IMR-90 (cell line): ENCODE data around the gene ADAMTS20. TPM values are rescaled to one million over a fixed set of nuclear protein-coding genes. Genes with fewer than 3 reads are reported as not detected.

Experiments used
- ATAC-seq: fragments of 200-7000 bp; cut with Tn5 transposase; 2 replicates; pipeline ENCODE4 v1.9.1; 2020; ENCODE audit warnings: low read depth, mild to moderate bottlenecking, moderate library complexity
- BruUV-seq: library from RNA; stranded (reverse); fragments of 400-500 nt; replicated peaks from 2 replicates; lab custom pipeline; 2021; lab: Mats Ljungman, UMichigan
- CTCF ChIA-PET: fragments of 300-600 bp; formaldehyde crosslinking; extraction: SDS; loops from one replicate; lab custom pipeline; 2021; ENCODE audit warnings: antibody characterized with exemption; lab: Yijun Ruan, JAX
- POLR2A ChIA-PET: fragments of 300-600 bp; sonication (Branson Sonifier 250); formaldehyde crosslinking; loops from one replicate; lab custom pipeline; 2022; ENCODE audit warnings: antibody characterized with exemption; ENCODE audit not compliant: unreplicated experiment; lab: Charles Lee
- DNase-seq: peaks from one replicate; pipeline ENCODE4 v3.0.0; 2013
- H2AFZ ChIP-seq: replicated peaks from 2 replicates; pipeline ENCODE3; 2013; ENCODE audit warnings: low read length, mild to moderate bottlenecking; ENCODE audit not compliant: poor library complexity
- H2AK5ac ChIP-seq: 2 replicates; pipeline ENCODE4 v1.6.1; 2013; ENCODE audit warnings: low read depth, low read length, inconsistent platforms
- H2AK9ac ChIP-seq: replicated peaks from 2 replicates; pipeline ENCODE3; 2013; ENCODE audit warnings: mild to moderate bottlenecking, low read depth, low read length, moderate library complexity; ENCODE audit not compliant: poor library complexity
- H2BK120ac ChIP-seq: 2 replicates; pipeline ENCODE4 v1.6.1; 2013; ENCODE audit warnings: low read depth, low read length, inconsistent platforms
- H2BK15ac ChIP-seq: 3 replicates; pipeline ENCODE4 v1.6.1; 2013; ENCODE audit warnings: low read depth, low read length, inconsistent platforms
- H2BK20ac ChIP-seq: 2 replicates; pipeline ENCODE4 v1.6.1; 2013; ENCODE audit warnings: low read depth, mild to moderate bottlenecking, inconsistent platforms, low read length, moderate library complexity
- H2BK5ac ChIP-seq: 2 replicates; pipeline ENCODE4 v1.6.1; 2013; ENCODE audit warnings: mild to moderate bottlenecking, low read depth, low read length, inconsistent platforms; ENCODE audit not compliant: poor library complexity, severe bottlenecking
- H3K14ac ChIP-seq: replicated peaks from 2 replicates; pipeline ENCODE4 v1.6.1; 2013; ENCODE audit warnings: low read depth, low read length, inconsistent platforms
- H3K18ac ChIP-seq: 2 replicates; pipeline ENCODE4 v1.6.1; 2013; ENCODE audit warnings: low read depth, low read length, control low read depth
- H3K23ac ChIP-seq: 2 replicates; pipeline ENCODE4 v1.6.1; 2013; ENCODE audit warnings: low read depth, low read length, inconsistent platforms
- H3K27ac ChIP-seq: 2 replicates; pipeline ENCODE4 v1.5.1; 2013; ENCODE audit warnings: mild to moderate bottlenecking, control low read depth, low read length; ENCODE audit not compliant: insufficient read depth
- H3K27me3 ChIP-seq: 2 replicates; pipeline ENCODE4 v1.6.1; 2013; ENCODE audit warnings: low read length; ENCODE audit not compliant: control insufficient read depth, insufficient read depth
- H3K36me3 ChIP-seq: 2 replicates; pipeline ENCODE4 v1.6.1; 2013; ENCODE audit warnings: low read length, mixed read lengths; ENCODE audit not compliant: control insufficient read depth, insufficient read depth
- H3K4ac ChIP-seq: 2 replicates; pipeline ENCODE4 v1.6.1; 2013; ENCODE audit warnings: low read depth, low read length, inconsistent platforms
- H3K4me1 ChIP-seq: 2 replicates; pipeline ENCODE4 v1.6.1; 2013; ENCODE audit warnings: low read length, mixed read lengths; ENCODE audit not compliant: control insufficient read depth, insufficient read depth
- H3K4me2 ChIP-seq: 2 replicates; pipeline ENCODE4 v1.6.1; 2013; ENCODE audit warnings: low read depth, mild to moderate bottlenecking, control low read depth, low read length, moderate library complexity
- H3K4me3 ChIP-seq: 2 replicates; pipeline ENCODE4 v1.5.1; 2013; ENCODE audit warnings: low read depth, mild to moderate bottlenecking, control low read depth, low read length, moderate library complexity; ENCODE audit not compliant: insufficient read depth
- H3K56ac ChIP-seq: 2 replicates; pipeline ENCODE4 v1.6.1; 2013; ENCODE audit warnings: low read length, inconsistent platforms; ENCODE audit not compliant: insufficient read depth; ENCODE audit errors: extremely low read depth
- H3K79me1 ChIP-seq, 2 experiments: 2 replicates each; pipeline ENCODE4 v1.6.1; 2013; ENCODE audit warnings: low read length in 2 of 2, inconsistent platforms in 1 of 2, low read depth in 1 of 2
- H3K9ac ChIP-seq: 2 replicates; pipeline ENCODE4 v1.6.1; 2013; ENCODE audit warnings: low read depth, low read length, control low read depth
- H3K9me1 ChIP-seq: 2 replicates; pipeline ENCODE4 v1.6.1; 2013; ENCODE audit warnings: low read length, inconsistent platforms; ENCODE audit not compliant: insufficient read depth
- H3K9me3 ChIP-seq: 2 replicates; pipeline ENCODE4 v1.6.1; 2013; ENCODE audit warnings: low read length; ENCODE audit not compliant: control insufficient read depth, insufficient read depth
- H4K20me1 ChIP-seq: 2 replicates; pipeline ENCODE4 v1.6.1; 2013; ENCODE audit warnings: low read length, inconsistent platforms; ENCODE audit not compliant: insufficient read depth
- H4K5ac ChIP-seq: 2 replicates; pipeline ENCODE4 v1.6.1; 2013; ENCODE audit warnings: mild to moderate bottlenecking, low read depth, low read length, control low read depth
- H4K8ac ChIP-seq, 2 experiments: 2 replicates each; pipeline ENCODE4 v1.6.1; 2013; ENCODE audit warnings: low read depth in 2 of 2, low read length in 2 of 2, control low read depth in 1 of 2, inconsistent platforms in 1 of 2
- H4K91ac ChIP-seq: 2 replicates; pipeline ENCODE4 v1.6.1; 2013; ENCODE audit warnings: low read depth, low read length, inconsistent platforms; ENCODE audit not compliant: insufficient read depth
- BHLHE40 ChIP-seq: fragments of 150-350 bp; IDR thresholded peaks from 2 replicates; pipeline ENCODE4 v1.6.1; 2016; ENCODE audit warnings: mild to moderate bottlenecking, low read depth, low read length
- CHD1 ChIP-seq: IDR thresholded peaks from 2 replicates; pipeline ENCODE4 v1.6.1; 2012; ENCODE audit warnings: low read depth, low read length, improper control_type of control experiment
- FOS ChIP-seq: fragments of 150-350 bp; IDR thresholded peaks from 2 replicates; pipeline ENCODE4 v1.6.1; 2016; ENCODE audit warnings: low read depth, low read length
- NFE2L2 ChIP-seq: fragments of 150-350 bp; IDR thresholded peaks from 2 replicates; pipeline ENCODE4 v1.6.1; 2016; ENCODE audit warnings: low read depth, mild to moderate bottlenecking, low read length
- RCOR1 ChIP-seq: IDR thresholded peaks from 2 replicates; pipeline ENCODE4 v1.6.1; 2012; ENCODE audit warnings: mild to moderate bottlenecking, low read length, improper control_type of control experiment; ENCODE audit not compliant: insufficient replicate concordance
- SMC3 ChIP-seq: fragments of 150-350 bp; IDR thresholded peaks from 2 replicates; pipeline ENCODE4 v1.6.1; 2016; ENCODE audit warnings: low read depth, mild to moderate bottlenecking, antibody characterized with exemption, low read length, moderate library complexity
- dilution Hi-C: fragments of 300-500 bp; cut with HindIII; formaldehyde crosslinking; loops from one replicate; pipeline ENCODE4 v1.14.3; 2018; ENCODE audit warnings: low sequenced_read_pairs; ENCODE audit not compliant: unreplicated experiment
- in situ Hi-C: fragments of 300-500 bp; cut with MboI; formaldehyde crosslinking; loops from 3 replicates; pipeline ENCODE4 v1.14.3; 2019; ENCODE audit warnings: low sequenced_read_pairs, inconsistent platforms, mixed read lengths
- intact Hi-C: fragments of 100-400 bp; cut with micrococcal nuclease; formaldehyde crosslinking; loops from 2 replicates; pipeline ENCODE4 v1.10.0; 2022
- polyA plus RNA-seq, 3 experiments: library from polyadenylated mRNA; depleted of rRNA; stranded (reverse); fragments of >200 nt; gene quantifications; 2 replicates each; pipeline ENCODE4 v1.2.3, GENCODE V29; 2012; ENCODE audit warnings: low replicate concordance in 1 of 3
- total RNA-seq: library from RNA; depleted of rRNA; stranded (reverse); fragments of >200 nt; gene quantifications from 2 replicates; pipeline ENCODE4 v1.2.3, GENCODE V29; 2012
- TF ChIP-seq, protein P1 (sequence below): conservative IDR thresholded peaks from 2 replicates; pipeline ENCODE4 v1.5.1; 2012; ENCODE audit warnings: mild to moderate bottlenecking, low read depth, low read length, improper control_type of control experiment
- TF ChIP-seq, protein P2 (sequence below): fragments of 150-350 bp; IDR thresholded peaks from 2 replicates; pipeline ENCODE4 v1.6.1; 2016; ENCODE audit warnings: low read depth, mild to moderate bottlenecking, low read length, moderate library complexity, borderline replicate concordance

The ADAMTS20 gene
- total and polyA plus RNA-seq, 2 of the 4 experiments (the other 2 are of a cell fraction), result not detected

DNA sequence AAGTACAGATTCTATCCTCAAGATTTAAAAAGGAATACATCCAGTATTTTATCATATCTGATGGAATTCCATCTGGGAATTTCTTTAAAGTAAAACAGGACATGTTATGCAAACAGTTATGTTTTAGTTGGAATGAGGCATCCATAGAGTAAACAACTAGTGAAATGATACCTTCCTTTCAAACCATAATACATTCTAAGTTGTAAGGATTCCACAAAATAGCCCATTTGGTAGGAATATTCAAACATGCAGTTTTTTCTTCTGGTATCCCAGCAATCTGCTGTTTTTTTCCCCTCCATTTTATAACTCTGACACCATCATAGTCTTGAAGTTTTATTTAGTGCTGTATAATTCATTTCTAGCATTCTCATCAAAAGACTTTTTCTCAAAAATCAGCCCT is 149.6 kb downstream of the ADAMTS20 start:
- in situ Hi-C loops (no loop called here), dilution Hi-C loops (no loop called here), intact Hi-C loops (no loop called here)
- Histone ChIP-seq H3K27ac (no peak overlapping the region), H2BK20ac (no peak overlapping the region), H3K18ac (no peak overlapping the region), H2AK9ac (no peak overlapping the region), H3K36me3 (no peaks in the 10 kb centered on the region), H4K91ac (no peak overlapping the region), H3K4me2 (0 out of 2 replicates have a peak overlapping the region, but pooled peaks have one; percentile 17), H3K4ac (no peak overlapping the region), H4K8ac (no peak overlapping the region), H2BK5ac (peak overlapping the region; percentile 26), H3K23ac (no peak overlapping the region), H3K4me3 (no peak overlapping the region), H4K5ac (no peak overlapping the region), H4K20me1 (no peaks in the 10 kb centered on the region), H2BK15ac (no peak overlapping the region), H3K4me1 (no peaks in the 10 kb centered on the region), H2AFZ (no peak overlapping the region), H3K27me3 (no peaks in the 10 kb centered on the region), H3K9me3 (no peaks in the 10 kb centered on the region), H3K79me1 (no peaks in the 10 kb centered on the region), H2AK5ac (no peak overlapping the region), H3K56ac (no peak overlapping the region), H3K14ac (no peak overlapping the region), H2BK120ac (no peak overlapping the region), H3K9me1 (no peaks in the 10 kb centered on the region), H3K9ac (no peak overlapping the region)
- ChIA-PET CTCF (no interaction called here), POLR2A (no interaction called here)
- TF ChIP-seq NFE2L2 (no peak), CHD1 (no peak), RCOR1 (no peak), BHLHE40 (no peak), SMC3 (no peak), FOS (no peak)
- TF ChIP-seq, protein P1, sequence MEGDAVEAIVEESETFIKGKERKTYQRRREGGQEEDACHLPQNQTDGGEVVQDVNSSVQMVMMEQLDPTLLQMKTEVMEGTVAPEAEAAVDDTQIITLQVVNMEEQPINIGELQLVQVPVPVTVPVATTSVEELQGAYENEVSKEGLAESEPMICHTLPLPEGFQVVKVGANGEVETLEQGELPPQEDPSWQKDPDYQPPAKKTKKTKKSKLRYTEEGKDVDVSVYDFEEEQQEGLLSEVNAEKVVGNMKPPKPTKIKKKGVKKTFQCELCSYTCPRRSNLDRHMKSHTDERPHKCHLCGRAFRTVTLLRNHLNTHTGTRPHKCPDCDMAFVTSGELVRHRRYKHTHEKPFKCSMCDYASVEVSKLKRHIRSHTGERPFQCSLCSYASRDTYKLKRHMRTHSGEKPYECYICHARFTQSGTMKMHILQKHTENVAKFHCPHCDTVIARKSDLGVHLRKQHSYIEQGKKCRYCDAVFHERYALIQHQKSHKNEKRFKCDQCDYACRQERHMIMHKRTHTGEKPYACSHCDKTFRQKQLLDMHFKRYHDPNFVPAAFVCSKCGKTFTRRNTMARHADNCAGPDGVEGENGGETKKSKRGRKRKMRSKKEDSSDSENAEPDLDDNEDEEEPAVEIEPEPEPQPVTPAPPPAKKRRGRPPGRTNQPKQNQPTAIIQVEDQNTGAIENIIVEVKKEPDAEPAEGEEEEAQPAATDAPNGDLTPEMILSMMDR, result no peak
- TF ChIP-seq, protein P2, sequence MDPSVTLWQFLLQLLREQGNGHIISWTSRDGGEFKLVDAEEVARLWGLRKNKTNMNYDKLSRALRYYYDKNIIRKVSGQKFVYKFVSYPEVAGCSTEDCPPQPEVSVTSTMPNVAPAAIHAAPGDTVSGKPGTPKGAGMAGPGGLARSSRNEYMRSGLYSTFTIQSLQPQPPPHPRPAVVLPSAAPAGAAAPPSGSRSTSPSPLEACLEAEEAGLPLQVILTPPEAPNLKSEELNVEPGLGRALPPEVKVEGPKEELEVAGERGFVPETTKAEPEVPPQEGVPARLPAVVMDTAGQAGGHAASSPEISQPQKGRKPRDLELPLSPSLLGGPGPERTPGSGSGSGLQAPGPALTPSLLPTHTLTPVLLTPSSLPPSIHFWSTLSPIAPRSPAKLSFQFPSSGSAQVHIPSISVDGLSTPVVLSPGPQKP, result no peak
- ATAC-seq, result peak; percentile 78
- BruUV-seq, result no TSS peak
- DNase-seq, result peak; percentile 48
